A549 (cell line): ENCODE data around the gene HILPDA. TPM values are rescaled to one million over a fixed set of nuclear protein-coding genes. Genes with fewer than 3 reads are reported as not detected.

Source experiments
- ATAC-seq, 2 experiments: fragments of 200-7000 bp in 1 of 2; fragments of >200 bp in 1 of 2; cut with Nextera tagmentation in 1 of 2; cut with Tn5 transposase in 1 of 2; 3 replicates each; pipeline versions ENCODE4 v1.8.0 to v1.9.1; 2018 to 2020; ENCODE audit warnings: mild to moderate bottlenecking in 1 of 2, moderate library complexity in 1 of 2
- CTCF ChIA-PET: fragments of 300-600 bp; sonication (Branson Sonifier 250); formaldehyde crosslinking; extraction: SDS; loops from one replicate; lab custom pipeline; 2021; ENCODE audit warnings: antibody characterized with exemption, inconsistent platforms; lab: Yijun Ruan, JAX
- POLR2A ChIA-PET: fragments of 350-600 bp; formaldehyde crosslinking; extraction: SDS; loops from one replicate; lab custom pipeline; 2021; ENCODE audit warnings: antibody characterized with exemption, inconsistent platforms; lab: Yijun Ruan, JAX
- DNase-seq, 2 experiments: peaks; one replicate each; pipeline versions ENCODE4 v3.0.0 to v3.0.0-alpha.2; 2011 to 2016; ENCODE audit warnings: low read depth in 1 of 2, low spot score in 1 of 2
- FAIRE-seq: peaks from 2 replicates; lab custom pipeline; 2011; peaks lifted over from hg19 to GRCh38; lab: Jason Lieb, UNC
- H3K27ac ChIP-seq, 2 experiments: fragments of >200 bp; sonication (Bioruptor Twin); formaldehyde crosslinking; 3 replicates each; pipeline ENCODE4 v1.5.1; 2016 to 2017
- H3K4me1 ChIP-seq: fragments of >200 bp; sonication (Bioruptor Twin); formaldehyde crosslinking; 3 replicates; pipeline ENCODE4 v1.6.1; 2016
- H3K4me2 ChIP-seq: fragments of >200 bp; sonication (Bioruptor Twin); formaldehyde crosslinking; 3 replicates; pipeline ENCODE4 v1.6.1; 2016
- H3K4me3 ChIP-seq: fragments of >200 bp; sonication (Bioruptor Twin); formaldehyde crosslinking; 3 replicates; pipeline ENCODE4 v1.5.1; 2016
- H3K9me3 ChIP-seq: fragments of >200 bp; sonication (Bioruptor Twin); formaldehyde crosslinking; 3 replicates; pipeline ENCODE4 v1.6.1; 2016
- CBX2 ChIP-seq: fragments of 200-600 bp; sonication (generic); IDR thresholded peaks from 2 replicates; pipeline ENCODE4 v1.6.1; 2016; ENCODE audit warnings: low read depth, mild to moderate bottlenecking, borderline replicate concordance
- EP300 ChIP-seq, 2 experiments: fragments of >200 bp; sonication (Bioruptor Twin); formaldehyde crosslinking; IDR thresholded peaks; 2 replicates in 1 of 2; 3 replicates in 1 of 2; pipeline ENCODE4 v1.6.1; 2016 to 2017
- HDAC2 ChIP-seq: fragments of 200-600 bp; sonication (generic); IDR thresholded peaks from 2 replicates; pipeline ENCODE4 v1.6.1; 2016
- HOXA7 ChIP-seq: fragments of 250-450 bp; sonication (Bioruptor Pico); IDR thresholded peaks from 2 replicates; pipeline ENCODE4 v1.5.0; 2020; ENCODE audit warnings: mild to moderate bottlenecking, moderate library complexity
- HOXB13 ChIP-seq: fragments of 250-450 bp; sonication (Bioruptor Pico); IDR thresholded peaks from 2 replicates; pipeline ENCODE4 v1.5.0; 2020; ENCODE audit warnings: low read depth, mild to moderate bottlenecking, moderate library complexity
- JUN ChIP-seq, 2 experiments: fragments of >200 bp; sonication (Bioruptor Twin); formaldehyde crosslinking; IDR thresholded peaks; 2 replicates in 1 of 2; 3 replicates in 1 of 2; pipeline ENCODE4 v1.6.1; 2016 to 2017
- JUNB ChIP-seq: fragments of >200 bp; sonication (Bioruptor Twin); formaldehyde crosslinking; IDR thresholded peaks from 2 replicates; pipeline ENCODE4 v1.6.1; 2016
- MYC ChIP-seq: IDR thresholded peaks from 2 replicates; pipeline ENCODE4 v1.6.1; 2012; ENCODE audit warnings: mild to moderate bottlenecking, inconsistent platforms, low read length, improper control_type of control experiment, borderline replicate concordance
- POLR2A ChIP-seq: IDR thresholded peaks from 2 replicates; pipeline ENCODE4 v1.6.1; 2012; ENCODE audit warnings: mild to moderate bottlenecking, low read length
- POLR2AphosphoS2 ChIP-seq: conservative IDR thresholded peaks from 2 replicates; pipeline ENCODE4 v1.6.1; 2012; ENCODE audit warnings: low read length, improper control_type of control experiment, inconsistent platforms
- RAD21 ChIP-seq, 2 experiments: fragments of >200 bp in 1 of 2; sonication (Bioruptor Twin) in 1 of 2; formaldehyde crosslinking in 1 of 2; IDR thresholded peaks in 1 of 2; conservative IDR thresholded peaks in 1 of 2; 2 replicates in 1 of 2; 3 replicates in 1 of 2; pipeline ENCODE4 v1.6.1; 2012 to 2018; ENCODE audit warnings: inconsistent platforms in 1 of 2
- SREBF2 ChIP-seq: fragments of 450-650 bp; IDR thresholded peaks from 2 replicates; pipeline ENCODE4 v1.6.1; 2014; ENCODE audit warnings: mild to moderate bottlenecking, moderate library complexity
- TFCP2L1 ChIP-seq: fragments of 250-450 bp; sonication (Bioruptor Pico); IDR thresholded peaks from 2 replicates; pipeline ENCODE4 v1.5.0; 2021; ENCODE audit warnings: mild to moderate bottlenecking
- TP53 ChIP-seq: fragments of 250-450 bp; sonication (Bioruptor Pico); IDR thresholded peaks from 2 replicates; pipeline ENCODE4 v1.5.0; 2021; ENCODE audit warnings: mild to moderate bottlenecking, moderate library complexity
- ZC3H11A ChIP-seq: fragments of 450-650 bp; IDR thresholded peaks from 2 replicates; pipeline ENCODE4 v1.6.1; 2014; ENCODE audit warnings: antibody characterized with exemption, mild to moderate bottlenecking
- ZFP36 ChIP-seq: fragments of 450-650 bp; IDR thresholded peaks from 2 replicates; pipeline ENCODE4 v1.6.1; 2014; ENCODE audit warnings: borderline replicate concordance; ENCODE audit not compliant: partially characterized antibody
- ZNF302 ChIP-seq: fragments of 250-450 bp; sonication (Bioruptor Pico); IDR thresholded peaks from 2 replicates; pipeline ENCODE4 v1.9.0; 2021; ENCODE audit warnings: inconsistent platforms, mild to moderate bottlenecking, moderate library complexity
- WGBS: methylation state at CpG from one replicate; pipeline ENCODE4 v1.1.6; 2017; ENCODE audit errors: missing lambda C conversion rate; 5-methylcytosine and 5-hydroxymethylcytosine counted together
- polyA plus RNA-seq, 4 experiments: library from polyadenylated mRNA; depleted of rRNA in 3 of 4; stranded (reverse); fragments of >200 nt; fragmentation: RNase III in 1 of 4; extraction: RNeasy Plus Mini Kit Qiagen cat#74134 plus additional on column Dnase treatment in 1 of 4; gene quantifications; 2 replicates in 3 of 4; 3 replicates in 1 of 4; pipeline ENCODE4 v1.2.3, GENCODE V29; 2011 to 2017
- TF ChIP-seq, protein P1 (sequence below): fragments of >200 bp; sonication (Bioruptor Twin); formaldehyde crosslinking; IDR thresholded peaks from 3 replicates; pipeline ENCODE4 v1.5.1; 2016
- TF ChIP-seq, protein P2 (sequence below): fragments of 150-350 bp; IDR thresholded peaks from 2 replicates; pipeline ENCODE4 v1.6.1; 2014; ENCODE audit warnings: low read depth, mild to moderate bottlenecking, low read length
- TF ChIP-seq, protein P3 (sequence below): fragments of >200 bp; sonication (Bioruptor Twin); formaldehyde crosslinking; IDR thresholded peaks from 3 replicates; pipeline ENCODE4 v1.6.1; 2016
- TF ChIP-seq, protein P4 (sequence below): fragments of 250-450 bp; sonication (Bioruptor Pico); IDR thresholded peaks from 2 replicates; pipeline ENCODE4 v1.5.0; 2020; ENCODE audit warnings: low read depth, mild to moderate bottlenecking, moderate library complexity
- TF ChIP-seq, protein P5 (sequence below): fragments of 200-600 bp; sonication (generic); IDR thresholded peaks from 2 replicates; pipeline ENCODE4 v1.6.1; 2016; ENCODE audit warnings: antibody characterized with exemption, mild to moderate bottlenecking, moderate library complexity

HILPDA gene
- polyA plus RNA-seq, 2 of the 4 experiments (the other 2 are of a cell fraction): 24.2 to 94.6 TPM

DNA sequence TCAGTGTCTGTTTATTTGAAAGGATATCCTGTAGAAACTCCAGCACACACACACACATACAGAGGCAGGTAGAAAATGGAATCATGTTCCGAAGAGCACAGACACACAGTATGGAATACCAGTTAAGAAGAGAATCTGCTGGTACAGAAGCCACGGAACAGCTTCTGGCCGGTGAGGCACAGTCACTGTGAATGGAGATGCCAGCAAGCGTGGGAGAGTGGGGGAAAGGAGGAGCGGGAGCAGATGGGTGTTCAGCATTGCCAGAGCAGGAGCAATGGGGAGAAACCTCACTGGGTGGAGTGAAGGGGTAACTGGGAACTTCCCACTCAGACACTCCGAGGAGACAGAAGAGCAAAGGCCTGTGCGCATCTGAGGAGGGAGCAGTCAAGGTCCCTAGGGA is 36.4 kb upstream of the HILPDA start:
- H3K4me1 ChIP-seq: no peaks in the 10 kb centered on the region; the same call in 2 of the 3 replicates
- ChIA-PET POLR2A (interaction anchor here (1.2 kb wide), 1 partner anchor 9 kb away, joined by 7 read pairs; no protein-coding TSS in a partner anchor), CTCF (interaction anchor here (0.9 to 27.7 kb wide), 6 partner anchors 5 to 464 kb away, joined by 3 to 695 read pairs (median 24); partner anchors contain the start of gene IMPDH1)
- FAIRE-seq: no peak
- H3K9me3 ChIP-seq: no peaks in the 10 kb centered on the region
- H3K4me2 ChIP-seq: no peak overlapping the region
- no peak overlapping the region for H3K4me3 ChIP-seq
- TF ChIP-seq ZC3H11A (no peak), EP300 (IDR thresholded peaks at IDR 0.05) (no peak), JUN (IDR thresholded peaks at IDR 0.05) (no peak), HOXB13 (CRISPR knock-in tag) (no peak), SREBF2 (no peak), CBX2 (no peak)
- TF ChIP-seq, protein P1, sequence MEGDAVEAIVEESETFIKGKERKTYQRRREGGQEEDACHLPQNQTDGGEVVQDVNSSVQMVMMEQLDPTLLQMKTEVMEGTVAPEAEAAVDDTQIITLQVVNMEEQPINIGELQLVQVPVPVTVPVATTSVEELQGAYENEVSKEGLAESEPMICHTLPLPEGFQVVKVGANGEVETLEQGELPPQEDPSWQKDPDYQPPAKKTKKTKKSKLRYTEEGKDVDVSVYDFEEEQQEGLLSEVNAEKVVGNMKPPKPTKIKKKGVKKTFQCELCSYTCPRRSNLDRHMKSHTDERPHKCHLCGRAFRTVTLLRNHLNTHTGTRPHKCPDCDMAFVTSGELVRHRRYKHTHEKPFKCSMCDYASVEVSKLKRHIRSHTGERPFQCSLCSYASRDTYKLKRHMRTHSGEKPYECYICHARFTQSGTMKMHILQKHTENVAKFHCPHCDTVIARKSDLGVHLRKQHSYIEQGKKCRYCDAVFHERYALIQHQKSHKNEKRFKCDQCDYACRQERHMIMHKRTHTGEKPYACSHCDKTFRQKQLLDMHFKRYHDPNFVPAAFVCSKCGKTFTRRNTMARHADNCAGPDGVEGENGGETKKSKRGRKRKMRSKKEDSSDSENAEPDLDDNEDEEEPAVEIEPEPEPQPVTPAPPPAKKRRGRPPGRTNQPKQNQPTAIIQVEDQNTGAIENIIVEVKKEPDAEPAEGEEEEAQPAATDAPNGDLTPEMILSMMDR: no peak
- TF ChIP-seq, protein P2, sequence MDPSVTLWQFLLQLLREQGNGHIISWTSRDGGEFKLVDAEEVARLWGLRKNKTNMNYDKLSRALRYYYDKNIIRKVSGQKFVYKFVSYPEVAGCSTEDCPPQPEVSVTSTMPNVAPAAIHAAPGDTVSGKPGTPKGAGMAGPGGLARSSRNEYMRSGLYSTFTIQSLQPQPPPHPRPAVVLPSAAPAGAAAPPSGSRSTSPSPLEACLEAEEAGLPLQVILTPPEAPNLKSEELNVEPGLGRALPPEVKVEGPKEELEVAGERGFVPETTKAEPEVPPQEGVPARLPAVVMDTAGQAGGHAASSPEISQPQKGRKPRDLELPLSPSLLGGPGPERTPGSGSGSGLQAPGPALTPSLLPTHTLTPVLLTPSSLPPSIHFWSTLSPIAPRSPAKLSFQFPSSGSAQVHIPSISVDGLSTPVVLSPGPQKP: no peak
- no peak overlapping the region for H3K27ac ChIP-seq
- 80% methylated on average over 7 of the region's 7 CpGs for WGBS
- no peak for DNase-seq
- no peak for ATAC-seq

DNA sequence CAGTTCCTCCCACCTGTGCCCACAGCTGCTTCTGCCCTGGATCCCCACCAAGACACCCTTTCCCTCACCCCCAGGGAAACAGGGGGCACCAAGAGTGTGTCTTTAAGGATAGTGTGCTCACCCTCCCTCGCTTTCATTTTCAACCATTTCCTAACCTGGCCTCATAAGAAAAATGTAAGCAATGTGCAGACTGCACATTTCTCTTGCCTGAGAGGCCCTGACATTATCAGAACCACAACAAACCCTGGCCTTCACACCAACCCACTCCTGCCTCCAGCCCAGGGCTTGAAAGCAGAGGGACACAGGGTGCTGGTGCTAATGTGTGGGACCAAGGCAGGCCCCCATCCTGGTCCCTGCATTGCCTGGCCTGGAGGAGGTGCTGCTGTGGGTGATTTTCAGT is 34.9 kb upstream of the HILPDA start:
- POLR2A ChIA-PET: no interaction called here
- no peak overlapping the region for H3K27ac ChIP-seq
- H3K4me1 ChIP-seq: no peaks in the 10 kb centered on the region; the same call in 2 of the 3 replicates
- TF ChIP-seq ZNF302 (CRISPR knock-in tag): no peak
- no peak for TF ChIP-seq MYC
- no peak for TF ChIP-seq RAD21 (conservative IDR thresholded peaks at IDR 0.05 in 1 of 2, IDR thresholded peaks at IDR 0.05 in 1 of 2)
- TF ChIP-seq, protein P3, sequence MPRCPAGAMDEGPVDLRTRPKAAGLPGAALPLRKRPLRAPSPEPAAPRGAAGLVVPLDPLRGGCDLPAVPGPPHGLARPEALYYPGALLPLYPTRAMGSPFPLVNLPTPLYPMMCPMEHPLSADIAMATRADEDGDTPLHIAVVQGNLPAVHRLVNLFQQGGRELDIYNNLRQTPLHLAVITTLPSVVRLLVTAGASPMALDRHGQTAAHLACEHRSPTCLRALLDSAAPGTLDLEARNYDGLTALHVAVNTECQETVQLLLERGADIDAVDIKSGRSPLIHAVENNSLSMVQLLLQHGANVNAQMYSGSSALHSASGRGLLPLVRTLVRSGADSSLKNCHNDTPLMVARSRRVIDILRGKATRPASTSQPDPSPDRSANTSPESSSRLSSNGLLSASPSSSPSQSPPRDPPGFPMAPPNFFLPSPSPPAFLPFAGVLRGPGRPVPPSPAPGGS: no peak
- TF ChIP-seq POLR2A: no peak
- no peak for TF ChIP-seq TP53 (CRISPR knock-in tag)
- TF ChIP-seq, protein P4, sequence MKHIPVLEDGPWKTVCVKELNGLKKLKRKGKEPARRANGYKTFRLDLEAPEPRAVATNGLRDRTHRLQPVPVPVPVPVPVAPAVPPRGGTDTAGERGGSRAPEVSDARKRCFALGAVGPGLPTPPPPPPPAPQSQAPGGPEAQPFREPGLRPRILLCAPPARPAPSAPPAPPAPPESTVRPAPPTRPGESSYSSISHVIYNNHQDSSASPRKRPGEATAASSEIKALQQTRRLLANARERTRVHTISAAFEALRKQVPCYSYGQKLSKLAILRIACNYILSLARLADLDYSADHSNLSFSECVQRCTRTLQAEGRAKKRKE (CRISPR knock-in tag): no peak
- no peak for TF ChIP-seq ZFP36
- TF ChIP-seq HDAC2: no peak
- TF ChIP-seq, protein P5, sequence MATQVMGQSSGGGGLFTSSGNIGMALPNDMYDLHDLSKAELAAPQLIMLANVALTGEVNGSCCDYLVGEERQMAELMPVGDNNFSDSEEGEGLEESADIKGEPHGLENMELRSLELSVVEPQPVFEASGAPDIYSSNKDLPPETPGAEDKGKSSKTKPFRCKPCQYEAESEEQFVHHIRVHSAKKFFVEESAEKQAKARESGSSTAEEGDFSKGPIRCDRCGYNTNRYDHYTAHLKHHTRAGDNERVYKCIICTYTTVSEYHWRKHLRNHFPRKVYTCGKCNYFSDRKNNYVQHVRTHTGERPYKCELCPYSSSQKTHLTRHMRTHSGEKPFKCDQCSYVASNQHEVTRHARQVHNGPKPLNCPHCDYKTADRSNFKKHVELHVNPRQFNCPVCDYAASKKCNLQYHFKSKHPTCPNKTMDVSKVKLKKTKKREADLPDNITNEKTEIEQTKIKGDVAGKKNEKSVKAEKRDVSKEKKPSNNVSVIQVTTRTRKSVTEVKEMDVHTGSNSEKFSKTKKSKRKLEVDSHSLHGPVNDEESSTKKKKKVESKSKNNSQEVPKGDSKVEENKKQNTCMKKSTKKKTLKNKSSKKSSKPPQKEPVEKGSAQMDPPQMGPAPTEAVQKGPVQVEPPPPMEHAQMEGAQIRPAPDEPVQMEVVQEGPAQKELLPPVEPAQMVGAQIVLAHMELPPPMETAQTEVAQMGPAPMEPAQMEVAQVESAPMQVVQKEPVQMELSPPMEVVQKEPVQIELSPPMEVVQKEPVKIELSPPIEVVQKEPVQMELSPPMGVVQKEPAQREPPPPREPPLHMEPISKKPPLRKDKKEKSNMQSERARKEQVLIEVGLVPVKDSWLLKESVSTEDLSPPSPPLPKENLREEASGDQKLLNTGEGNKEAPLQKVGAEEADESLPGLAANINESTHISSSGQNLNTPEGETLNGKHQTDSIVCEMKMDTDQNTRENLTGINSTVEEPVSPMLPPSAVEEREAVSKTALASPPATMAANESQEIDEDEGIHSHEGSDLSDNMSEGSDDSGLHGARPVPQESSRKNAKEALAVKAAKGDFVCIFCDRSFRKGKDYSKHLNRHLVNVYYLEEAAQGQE: no peak
- TF ChIP-seq TFCP2L1 (CRISPR knock-in tag): no peak
- TF ChIP-seq POLR2AphosphoS2: no peak
- TF ChIP-seq HOXA7 (CRISPR knock-in tag): no peak
- no peak for TF ChIP-seq JUNB
- TF ChIP-seq, all 56 proteins: peak for 0
- CTCF ChIA-PET: interaction anchor here (0.6 to 27.7 kb wide), 5 partner anchors 4 to 251 kb away, joined by 3 to 695 read pairs (median 44); partner anchors contain the start of gene IMPDH1
- ATAC-seq (no peak), DNase-seq (no peak), FAIRE-seq (no peak)
- Histone ChIP-seq H3K4me3 (no peak overlapping the region), H3K9me3 (no peaks in the 10 kb centered on the region), H3K4me2 (no peak overlapping the region)
- 81% methylated on average over 1 of the region's 1 CpG for WGBS
